ENCODE results near the gene DNAAF3.

The DNAAF3 gene

GRCh38 chr19:55109527-55110291, 56.7 kb downstream of the DNAAF3 start:
- TF ChIP-seq REST (IDR thresholded peaks at IDR 0.05; ENCODE audit: low read depth) (no peak), NFIC (IDR thresholded peaks at IDR 0.05) (no peak), CREB1 (IDR thresholded peaks at IDR 0.05; ENCODE audit: low read depth) (no peak), TCF12 (IDR thresholded peaks at IDR 0.05; ENCODE audit: low read depth) (no peak), EP300 (IDR thresholded peaks at IDR 0.05; ENCODE audit: borderline replicate concordance) (no peak), RAD21 (IDR thresholded peaks at IDR 0.05; ENCODE audit: low read depth) (no peak)
- TF ChIP-seq, protein P1, sequence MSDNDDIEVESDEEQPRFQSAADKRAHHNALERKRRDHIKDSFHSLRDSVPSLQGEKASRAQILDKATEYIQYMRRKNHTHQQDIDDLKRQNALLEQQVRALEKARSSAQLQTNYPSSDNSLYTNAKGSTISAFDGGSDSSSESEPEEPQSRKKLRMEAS (IDR thresholded peaks at IDR 0.05) = no peak
- TF ChIP-seq, protein P2, sequence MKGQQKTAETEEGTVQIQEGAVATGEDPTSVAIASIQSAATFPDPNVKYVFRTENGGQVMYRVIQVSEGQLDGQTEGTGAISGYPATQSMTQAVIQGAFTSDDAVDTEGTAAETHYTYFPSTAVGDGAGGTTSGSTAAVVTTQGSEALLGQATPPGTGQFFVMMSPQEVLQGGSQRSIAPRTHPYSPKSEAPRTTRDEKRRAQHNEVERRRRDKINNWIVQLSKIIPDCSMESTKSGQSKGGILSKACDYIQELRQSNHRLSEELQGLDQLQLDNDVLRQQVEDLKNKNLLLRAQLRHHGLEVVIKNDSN (IDR thresholded peaks at IDR 0.05) = no peak
